Coronary artery (tissue), 2 donors: ENCODE data around the gene CD96.
"Not testable (repeated sequence)": the region's sequence is repeated elsewhere in the genome, so short reads cannot be mapped to it uniquely, and the experiment has no call there.

Source experiments
- DNase-seq: peaks from one replicate; pipeline ENCODE4 v3.0.0-alpha.2; 2017; ENCODE audit warnings: low spot score
- H3K27ac ChIP-seq, 2 donors: fragments of 200-600 bp; sonication (generic); one replicate each; pipeline ENCODE4 v1.5.1; 2016 to 2019
- H3K4me3 ChIP-seq: fragments of 200-600 bp; sonication (generic); 2 replicates; pipeline ENCODE4 v1.5.1; 2016; ENCODE audit warnings: mild to moderate bottlenecking, moderate library complexity
- CTCF ChIP-seq: fragments of 200-600 bp; sonication (generic); IDR thresholded peaks from one replicate; pipeline ENCODE4 v1.5.1; 2019; ENCODE audit warnings: antibody characterized with exemption

The CD96 gene

GRCh38 chr3:111517801-111518200, 24.2 kb upstream of the CD96 start:
- Histone ChIP-seq H3K4me3 (no peak overlapping the region), H3K27ac (no peak overlapping the region)
- TF ChIP-seq CTCF, result no peak
- DNase-seq, result no peak

DNA sequence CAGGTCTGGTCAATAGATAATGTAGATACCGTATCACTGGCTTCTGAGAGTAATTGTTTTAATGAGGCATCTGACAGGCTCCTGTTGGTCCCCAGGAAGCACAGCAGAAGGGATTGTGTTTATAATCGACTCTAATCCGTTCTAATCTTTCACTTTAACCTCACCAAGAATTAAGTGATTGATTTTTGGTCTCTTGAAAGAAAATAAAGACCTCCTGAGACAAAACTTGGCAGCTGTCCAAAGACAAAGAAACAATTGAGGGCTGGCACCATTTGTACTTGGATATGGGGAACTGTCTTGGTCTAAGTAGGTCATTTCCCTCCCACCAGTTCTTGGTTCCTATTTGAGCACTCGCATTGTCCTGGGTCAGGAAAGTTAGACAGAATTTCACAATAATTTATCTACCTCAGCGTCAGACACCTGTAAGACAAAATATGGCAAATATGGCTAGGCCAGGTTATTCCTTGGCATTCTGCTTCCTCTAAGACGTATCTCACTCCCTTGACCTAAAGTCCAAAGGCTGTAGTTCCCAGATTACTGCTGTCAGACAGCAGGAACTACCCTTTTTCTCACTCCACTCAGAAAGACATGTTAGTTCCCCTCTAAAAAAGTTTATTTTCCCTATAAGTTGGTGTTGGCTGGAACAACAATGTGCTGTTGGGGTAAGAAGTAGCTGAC, 22.7 kb upstream of the CD96 start:
- TF ChIP-seq CTCF, result no peak
- DNase-seq, result no peak
- Histone ChIP-seq H3K27ac (no peak overlapping the region), H3K4me3 (no peak overlapping the region)

DNA sequence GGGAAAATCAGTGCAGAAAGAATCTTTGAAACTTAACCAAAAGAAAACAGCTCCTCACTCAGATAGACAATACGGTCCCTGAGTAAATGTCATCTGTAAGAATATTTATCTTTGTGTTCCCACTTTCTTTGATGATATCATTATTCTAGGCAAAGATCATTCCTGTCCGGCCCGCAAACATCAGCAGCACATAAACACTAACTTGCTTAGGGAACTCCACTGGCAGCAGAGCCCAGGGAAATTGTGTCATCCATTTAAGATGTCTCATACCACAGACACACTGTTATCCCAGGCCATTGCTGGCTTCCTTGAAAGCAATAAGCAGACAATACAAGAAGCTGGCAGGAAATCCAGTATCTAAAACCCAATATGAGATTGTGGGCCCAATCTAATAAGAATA, 20.1 kb upstream of the CD96 start:
- Histone ChIP-seq H3K27ac (no peak overlapping the region), H3K4me3 (no peak overlapping the region)
- no peak for TF ChIP-seq CTCF
- no peak for DNase-seq

- not testable (repeated sequence) for H3K27ac ChIP-seq, DNase-seq, H3K4me3 ChIP-seq
These were observed 17.5 kb upstream of the CD96 start for GRCh38 chr3:111524486-111524885.

DNA sequence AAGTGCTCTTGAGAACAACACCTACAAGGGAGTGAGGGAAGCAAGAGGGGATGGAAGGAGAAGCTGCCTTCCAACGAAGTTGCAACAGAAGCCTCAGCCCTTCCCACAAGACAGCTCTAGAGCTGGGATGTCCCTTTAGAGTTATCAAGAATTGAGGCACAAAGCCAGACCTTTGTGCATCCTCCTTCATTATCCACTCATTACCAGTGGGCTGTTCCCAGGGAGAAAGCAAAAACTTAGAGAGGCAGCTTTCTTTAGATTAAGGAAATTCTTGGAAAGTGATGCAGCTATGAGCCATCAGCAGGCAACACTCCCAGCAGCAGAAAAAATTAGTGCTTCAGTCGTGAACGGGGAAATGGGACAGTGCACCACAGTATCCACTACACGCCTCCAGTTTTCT, 10.6 kb upstream of the CD96 start:
- H3K4me3 ChIP-seq, result no peak overlapping the region
- no peak for DNase-seq
- H3K27ac ChIP-seq, result no peak overlapping the region
- no peak for TF ChIP-seq CTCF

DNA sequence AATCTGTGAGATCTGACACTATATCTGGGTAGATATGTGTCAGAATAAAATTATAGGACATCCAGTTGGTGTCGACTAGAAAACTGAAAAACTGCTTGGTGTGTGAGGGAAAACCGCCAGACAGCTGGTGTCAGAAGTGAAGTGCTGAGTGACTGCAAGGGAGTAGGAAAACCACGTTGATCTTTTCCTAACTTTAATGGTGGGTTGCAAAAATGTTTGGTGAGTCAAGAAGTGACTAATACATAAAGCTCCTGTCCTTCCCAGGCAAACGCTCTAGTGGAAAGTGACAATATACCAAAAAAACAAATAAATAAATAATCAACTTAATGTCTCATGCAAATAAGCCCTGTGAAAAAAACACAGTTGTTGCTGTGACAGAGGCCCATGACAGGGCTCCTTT, 7.3 kb upstream of the CD96 start:
- no peak for DNase-seq
- Histone ChIP-seq H3K4me3 (no peak overlapping the region), H3K27ac (no peak overlapping the region)
- TF ChIP-seq CTCF, result no peak

DNA sequence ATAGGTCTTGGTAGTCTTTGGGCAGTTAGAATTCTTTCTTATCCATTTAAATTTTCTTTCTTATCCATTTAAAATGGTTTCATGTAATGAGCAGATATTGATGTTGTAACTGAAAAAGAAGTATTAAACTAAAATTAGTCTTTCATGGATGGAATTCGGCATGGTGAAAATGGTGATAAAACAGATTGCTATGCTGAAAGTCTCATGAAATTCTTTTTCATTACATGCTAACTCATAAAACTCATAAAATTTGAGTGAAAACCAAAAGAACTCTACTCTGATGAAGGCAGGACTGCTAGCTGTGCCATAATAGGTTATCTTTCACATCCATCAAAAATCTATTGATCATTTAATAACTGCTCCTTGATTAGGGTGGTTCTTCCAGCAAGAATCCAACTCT, 3.9 kb upstream of the CD96 start:
- TF ChIP-seq CTCF, result no peak
- H3K27ac ChIP-seq, result no peak overlapping the region
- no peak overlapping the region for H3K4me3 ChIP-seq
- DNase-seq, result no peak

DNA sequence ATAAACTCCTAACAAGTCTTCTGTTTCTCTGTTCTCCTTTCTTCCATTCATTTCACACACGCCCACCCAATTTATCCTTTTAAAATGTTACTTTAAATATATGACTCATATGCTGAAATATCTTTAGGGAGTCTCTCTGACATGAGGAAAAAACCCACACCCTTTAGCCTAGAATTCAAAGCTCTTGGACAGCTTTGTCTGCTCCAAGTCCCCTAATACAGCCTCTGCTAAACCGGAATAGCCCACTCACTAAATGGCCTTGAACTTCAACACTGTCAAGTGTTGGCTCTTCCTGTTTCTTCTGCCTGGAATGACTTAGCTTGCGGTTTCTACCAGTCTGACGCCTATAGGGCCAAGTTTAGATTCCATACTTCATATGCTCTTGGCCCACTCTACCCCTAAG, 3.3 kb upstream of the CD96 start:
- H3K4me3 ChIP-seq, result no peak overlapping the region
- DNase-seq, result no peak
- TF ChIP-seq CTCF, result no peak
- H3K27ac ChIP-seq, result no peak overlapping the region
